Measurements from ENCODE around the gene PIP5K1B.
"Not testable (repeated sequence)": the region's sequence is repeated elsewhere in the genome, so short reads cannot be mapped to it uniquely, and the experiment has no call there.

PIP5K1B gene

DNA sequence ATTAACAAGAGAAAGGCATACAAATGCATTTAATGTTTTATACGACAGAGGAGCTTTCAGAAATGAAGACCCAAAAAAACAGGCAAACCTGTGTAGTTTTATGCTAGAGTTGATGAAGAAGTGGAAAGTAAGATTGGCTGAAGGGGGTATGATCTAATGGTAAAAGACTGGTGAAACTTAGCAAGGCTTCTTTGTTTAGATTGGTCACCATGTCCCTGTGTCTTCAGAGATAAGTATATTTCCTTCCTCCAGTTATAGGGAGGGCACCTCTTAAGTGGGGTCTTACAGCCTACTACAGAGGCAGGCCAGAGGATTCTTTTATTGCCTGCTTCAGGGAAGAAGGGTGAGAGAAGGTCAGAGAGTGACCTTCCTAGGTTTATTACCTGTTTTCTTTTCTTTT, 252.4 kb downstream of the PIP5K1B start:
- DNase-seq (ENCODE audit: low spot score), result no peak

DNA sequence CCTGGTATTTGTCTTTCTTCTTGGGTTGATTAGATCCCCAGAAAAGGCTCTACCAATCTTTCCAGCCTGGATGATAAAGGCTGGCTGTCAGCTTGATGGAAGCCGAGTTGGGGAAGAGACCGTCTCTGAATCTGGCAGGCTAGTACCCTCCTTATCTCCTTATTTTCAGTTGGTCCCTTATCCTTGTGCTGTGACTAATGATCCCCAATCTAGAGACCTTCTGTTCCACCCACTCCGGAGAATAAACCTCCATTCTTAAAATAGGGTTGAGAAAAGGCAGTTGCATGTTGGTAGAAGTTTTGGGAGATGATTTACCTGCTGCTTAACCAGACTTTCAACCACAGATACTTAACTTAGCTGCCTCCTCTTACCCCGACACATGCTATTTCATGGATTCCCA, 256.5 kb downstream of the PIP5K1B start:
- DNase-seq (ENCODE audit: low spot score), result no peak

DNA sequence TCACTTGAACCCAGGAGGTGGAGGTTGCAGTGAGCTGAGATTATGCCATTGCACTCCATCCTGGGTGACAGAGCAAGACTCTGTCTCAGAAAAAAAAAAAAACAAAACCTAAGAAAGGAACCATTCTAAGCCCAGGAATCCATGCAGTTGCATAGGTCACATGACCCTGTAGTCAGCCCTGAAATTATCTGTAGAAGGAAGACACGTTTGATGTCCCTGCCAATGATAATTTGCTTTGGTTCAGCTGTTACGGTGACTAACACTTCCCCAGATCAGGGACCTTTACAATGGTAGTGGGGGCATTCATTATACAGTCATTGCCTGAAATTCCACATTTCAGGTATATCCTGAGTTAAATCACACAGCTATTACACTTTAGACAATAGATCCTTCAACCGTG, 258.4 kb downstream of the PIP5K1B start:
- DNase-seq (ENCODE audit: low spot score), result peak; percentile 74

DNA sequence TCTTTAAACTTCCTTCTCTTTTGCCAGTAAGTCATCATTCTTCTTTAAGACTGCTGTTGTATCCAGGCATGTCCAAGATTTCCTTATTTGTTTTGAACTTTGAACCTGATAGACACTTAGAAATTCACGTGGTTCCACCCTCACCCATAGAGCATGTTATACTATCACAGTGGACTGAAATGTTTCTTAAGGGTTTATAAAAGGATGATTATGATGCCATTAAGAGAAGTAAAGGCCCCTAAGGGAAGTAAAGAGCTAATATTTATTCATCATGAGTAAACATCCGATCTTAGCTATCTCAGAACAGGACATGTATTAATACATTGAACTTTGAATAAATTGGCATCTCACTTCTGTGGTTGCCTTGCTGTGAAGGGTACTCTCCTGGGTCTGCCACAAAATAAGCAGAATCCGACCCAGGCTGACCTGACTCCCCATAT, 259.1 kb downstream of the PIP5K1B start:
- peak; percentile 82 for DNase-seq (ENCODE audit: low spot score)

DNA sequence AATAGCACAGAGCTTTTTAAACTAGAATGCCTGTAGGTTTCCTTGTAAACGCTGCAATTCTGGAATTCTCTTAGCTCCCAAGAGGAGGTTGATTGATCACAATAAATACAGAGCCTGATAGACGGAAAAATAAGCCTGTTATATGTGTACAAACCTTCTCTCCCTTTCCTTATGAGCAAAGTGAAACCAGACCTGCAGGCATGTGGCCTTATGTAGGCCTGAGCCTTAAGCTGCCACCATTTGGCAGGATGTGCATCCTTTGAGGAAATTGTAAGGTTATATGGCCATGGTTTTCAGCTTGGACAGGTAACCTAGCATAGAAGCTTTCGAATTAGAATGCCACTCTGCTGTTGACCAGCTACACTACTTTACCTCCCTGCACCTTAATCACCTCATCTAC, 259.7 kb downstream of the PIP5K1B start:
- DNase-seq (ENCODE audit: low spot score), result no peak

DNA sequence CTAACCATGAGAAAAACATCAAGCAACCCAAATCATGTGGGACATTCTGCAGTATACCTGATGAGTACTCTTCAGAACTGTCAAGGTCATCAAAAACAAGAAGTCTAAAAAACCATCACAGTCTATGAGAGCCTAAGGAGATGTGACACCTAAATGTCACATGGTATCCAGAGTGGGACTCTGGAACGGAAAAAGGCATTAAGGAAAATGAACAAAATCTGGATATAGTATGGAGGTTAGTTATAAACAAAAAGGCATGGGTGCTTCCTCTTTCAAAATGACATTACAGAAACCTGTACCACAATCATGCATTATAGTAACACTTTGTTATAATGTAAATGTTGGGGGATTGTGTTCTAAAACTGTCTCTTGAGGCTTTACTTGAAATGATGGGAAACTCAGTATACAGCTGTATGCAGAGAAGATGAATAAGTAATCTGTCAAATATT, 261.5 kb downstream of the PIP5K1B start:
- no peak for DNase-seq (ENCODE audit: low spot score)

DNA sequence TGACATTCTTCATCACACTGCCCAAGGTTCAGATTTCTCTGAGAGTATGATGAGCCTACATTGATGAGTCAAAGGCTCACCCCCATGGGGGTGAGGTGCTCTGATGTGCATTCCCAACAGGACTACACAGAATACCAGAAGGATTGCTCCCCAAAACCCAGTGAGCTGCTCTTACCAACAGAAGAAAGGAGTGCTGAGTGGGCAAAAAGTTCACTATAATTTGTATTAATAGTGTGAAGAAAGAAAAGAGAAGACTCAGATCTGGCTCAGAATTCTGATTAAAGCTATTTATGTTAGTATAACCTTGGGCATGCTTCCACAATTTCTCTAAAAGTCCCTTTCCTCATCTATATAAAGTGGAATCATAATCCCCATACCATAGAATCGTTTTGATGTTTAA, 262.8 kb downstream of the PIP5K1B start:
- no peak for DNase-seq (ENCODE audit: low spot score)

DNA sequence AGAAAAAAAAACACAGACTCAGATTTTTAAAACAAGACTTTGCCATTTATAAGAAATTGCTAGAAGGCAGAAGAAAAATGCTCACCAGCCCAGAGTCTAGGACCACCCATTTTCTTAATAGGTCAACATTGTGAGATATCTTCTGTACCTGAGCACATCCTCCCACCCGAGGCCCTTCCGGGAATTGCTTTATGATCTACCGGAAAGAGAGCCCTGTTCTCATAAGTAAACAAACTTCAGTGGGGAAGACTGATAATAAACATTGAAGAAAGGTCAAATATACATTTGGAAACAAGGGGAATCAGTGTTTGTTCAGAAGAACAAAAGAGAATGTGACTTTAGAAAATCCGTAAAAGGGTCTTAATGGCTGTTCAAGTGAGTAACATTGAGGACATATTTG, 264.5 kb downstream of the PIP5K1B start:
- no peak for DNase-seq (ENCODE audit: low spot score)

DNA sequence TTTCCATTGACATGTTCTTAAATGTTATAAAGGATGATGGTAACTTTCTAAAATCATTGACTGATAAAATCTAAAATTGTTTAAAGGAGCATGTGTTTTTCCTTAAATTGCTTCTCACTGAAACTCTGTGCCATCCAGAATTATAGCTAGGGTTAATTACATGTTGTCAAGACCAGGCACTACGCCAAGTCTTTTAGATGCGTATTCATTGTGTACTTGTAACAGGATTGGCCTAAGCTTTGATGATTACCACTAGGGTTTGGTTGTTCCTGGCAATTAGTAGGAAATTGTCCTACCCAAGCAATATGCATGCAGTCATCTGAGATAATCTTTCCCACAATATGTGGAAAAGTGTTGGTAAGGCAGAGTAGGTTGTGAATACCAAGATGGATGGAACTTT, 265.1 kb downstream of the PIP5K1B start:
- DNase-seq (ENCODE audit: low spot score), result no peak

DNA sequence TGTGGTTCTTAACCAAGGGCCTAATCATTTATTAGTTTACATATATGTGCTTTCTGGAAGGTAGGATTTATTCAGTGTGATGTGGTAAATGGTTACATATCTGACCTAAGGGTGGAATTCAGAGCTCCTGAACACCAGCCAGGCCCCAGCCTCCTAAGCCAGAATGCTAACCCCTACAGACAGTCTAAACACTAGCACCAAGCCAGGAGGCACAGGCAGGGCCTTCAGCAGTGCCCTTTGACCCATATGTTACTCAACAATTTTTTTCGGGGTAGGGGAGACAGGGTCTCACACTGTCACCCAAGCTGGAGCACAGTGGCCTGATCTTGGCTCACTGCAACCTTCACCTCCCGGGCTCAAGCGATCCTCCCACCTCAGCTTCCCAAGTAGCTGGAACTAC, 268.6 kb downstream of the PIP5K1B start:
- no peak for DNase-seq (ENCODE audit: low spot score)

DNA sequence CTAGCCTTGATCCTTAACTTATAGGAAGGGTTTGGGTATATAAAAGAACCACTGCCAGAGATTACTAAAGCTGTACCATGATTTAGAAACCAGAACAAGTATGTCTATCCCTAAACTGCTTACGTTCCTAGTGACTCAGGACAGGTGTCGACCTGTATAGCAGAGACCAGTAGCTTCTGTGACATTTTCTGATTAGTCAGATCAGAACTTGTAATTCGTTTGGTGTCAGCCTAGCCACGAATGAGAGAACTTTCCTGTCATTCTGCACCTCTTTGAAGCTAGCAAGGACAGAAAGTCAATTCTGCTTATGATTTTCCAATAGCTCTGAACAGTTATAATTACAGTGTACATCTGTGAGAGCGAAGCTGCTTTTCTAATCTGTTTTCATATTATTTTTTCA, 269.4 kb downstream of the PIP5K1B start:
- DNase-seq (ENCODE audit: low spot score), result no peak

DNA sequence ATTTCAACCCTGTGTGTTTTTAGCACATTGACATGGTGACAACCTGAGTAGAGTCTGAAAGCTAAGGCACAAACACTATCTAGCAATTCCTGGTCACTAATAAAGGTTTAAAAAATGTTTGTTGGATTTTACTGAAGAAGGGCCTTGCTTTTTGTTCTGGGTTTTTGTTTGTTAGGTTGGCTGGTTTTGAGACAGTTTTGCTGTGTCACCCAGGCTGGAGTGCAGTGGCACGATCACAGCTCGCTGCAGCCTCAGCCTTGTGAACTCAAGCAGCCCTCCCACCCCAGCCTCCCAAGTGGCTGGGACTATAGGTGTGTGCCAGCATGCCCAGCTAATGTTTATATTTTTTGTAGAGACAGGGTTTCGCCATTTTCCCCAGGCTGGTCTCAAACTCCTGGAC, 269.9 kb downstream of the PIP5K1B start:
- DNase-seq (ENCODE audit: low spot score), result no peak

DNA sequence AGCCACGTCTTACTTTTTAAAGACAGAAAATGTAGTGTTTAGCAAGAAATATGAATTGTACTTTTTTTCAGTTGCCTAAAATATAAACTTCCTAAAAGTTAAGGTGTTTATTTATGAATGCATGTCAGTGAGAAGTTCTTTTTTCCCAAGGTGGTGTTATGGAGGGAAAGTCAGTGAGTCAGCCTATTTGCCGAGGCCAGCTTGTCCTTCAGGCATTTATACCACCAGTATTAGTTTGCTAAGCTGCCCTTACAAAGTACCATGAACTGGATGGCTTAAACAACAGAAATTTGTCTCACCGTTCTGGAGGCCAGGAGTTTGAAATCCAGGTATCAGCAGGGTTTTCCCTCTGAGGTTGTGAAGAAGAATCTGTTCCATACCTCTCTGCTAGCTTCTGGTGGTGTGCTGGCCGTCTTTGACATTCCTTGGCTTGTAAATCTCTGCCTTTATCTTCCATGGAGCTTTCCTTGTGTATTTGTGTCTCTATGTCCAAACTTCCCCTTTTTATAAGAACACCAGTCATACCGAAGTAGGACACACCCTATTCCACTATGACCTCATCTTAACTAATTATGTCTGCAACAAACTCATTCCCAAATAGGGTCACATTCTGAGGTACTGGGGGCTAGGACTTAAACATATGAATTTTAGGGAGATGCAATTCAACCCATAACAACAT, 270.5 kb downstream of the PIP5K1B start:
- DNase-seq (ENCODE audit: low spot score), result no peak

DNA sequence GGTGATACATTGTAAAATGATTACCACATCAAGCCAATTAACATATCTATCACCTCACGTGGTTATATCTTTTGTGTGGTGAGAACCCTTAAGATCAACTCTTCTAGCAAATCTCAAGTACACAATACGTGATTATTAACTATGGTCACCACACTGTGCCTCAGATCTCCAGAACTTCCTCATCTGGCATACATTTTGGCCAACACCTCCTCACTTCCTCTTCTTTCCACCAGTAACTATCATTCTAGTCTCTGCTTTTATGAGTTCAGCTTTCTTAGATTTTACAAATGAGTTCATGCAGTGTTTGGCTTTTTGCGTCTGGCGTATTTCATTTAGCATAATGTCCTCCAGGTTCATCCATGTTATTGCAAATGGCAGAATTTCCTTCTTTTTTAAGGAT, 273.0 kb downstream of the PIP5K1B start:
- no peak for DNase-seq (ENCODE audit: low spot score)

DNA sequence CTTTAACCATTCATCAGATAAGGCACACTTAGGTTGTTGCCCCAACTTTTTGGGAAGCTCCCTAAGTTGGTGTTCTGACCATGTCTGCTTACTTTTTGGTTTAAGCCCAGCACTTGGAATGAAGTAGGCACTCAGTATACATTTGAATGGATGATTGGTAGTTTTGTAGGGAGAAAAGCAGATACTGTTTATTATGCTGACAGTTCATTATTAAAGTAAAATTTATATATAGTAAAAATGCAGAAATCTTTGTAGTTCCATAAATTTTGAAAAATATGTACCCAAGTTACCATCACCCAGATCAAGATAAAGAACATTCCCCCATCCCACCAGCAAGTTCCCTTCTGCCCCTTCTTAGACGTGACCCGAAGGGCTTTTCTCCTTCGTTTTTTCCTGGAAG, 273.5 kb downstream of the PIP5K1B start:
- no peak for DNase-seq (ENCODE audit: low spot score)

DNA sequence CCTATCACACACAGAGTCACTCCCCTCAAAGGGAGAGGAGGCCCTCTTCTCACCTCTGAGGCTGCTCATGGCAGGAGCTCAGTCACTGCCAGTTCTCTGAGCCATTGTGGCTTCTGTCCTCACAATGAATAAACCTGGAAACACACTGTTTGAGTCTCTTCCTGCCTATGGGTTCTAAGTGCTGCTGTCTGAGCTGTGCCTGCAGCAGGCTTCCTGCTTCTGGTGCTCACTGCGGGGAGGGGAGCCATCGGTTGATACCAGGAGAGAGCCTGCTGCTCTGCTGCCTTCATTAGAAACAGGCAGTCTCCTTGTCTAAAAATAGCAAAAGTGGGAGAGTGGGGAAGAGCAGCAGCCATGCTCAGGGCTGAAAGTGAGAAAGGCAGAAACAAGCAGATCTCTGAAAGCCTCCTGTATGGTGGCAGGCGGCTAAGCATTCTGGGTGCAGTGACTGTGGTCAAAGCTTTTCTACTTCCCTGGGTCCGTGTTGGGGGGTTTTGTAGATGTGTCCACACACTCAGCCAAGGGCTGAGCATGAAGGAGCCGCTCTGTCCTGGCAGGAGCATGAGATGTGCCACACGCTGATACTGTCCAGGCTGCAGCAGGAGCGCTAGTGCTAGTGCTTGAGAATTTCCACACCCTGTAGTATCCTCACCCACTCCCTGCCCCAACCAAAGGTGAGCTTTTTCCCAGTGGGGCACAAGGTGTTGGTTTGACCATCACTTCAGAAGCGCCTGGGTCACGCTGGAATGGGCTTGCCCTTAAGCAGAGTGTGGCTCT, 274.7 kb downstream of the PIP5K1B start:
- no peak for DNase-seq (ENCODE audit: low spot score)

DNA sequence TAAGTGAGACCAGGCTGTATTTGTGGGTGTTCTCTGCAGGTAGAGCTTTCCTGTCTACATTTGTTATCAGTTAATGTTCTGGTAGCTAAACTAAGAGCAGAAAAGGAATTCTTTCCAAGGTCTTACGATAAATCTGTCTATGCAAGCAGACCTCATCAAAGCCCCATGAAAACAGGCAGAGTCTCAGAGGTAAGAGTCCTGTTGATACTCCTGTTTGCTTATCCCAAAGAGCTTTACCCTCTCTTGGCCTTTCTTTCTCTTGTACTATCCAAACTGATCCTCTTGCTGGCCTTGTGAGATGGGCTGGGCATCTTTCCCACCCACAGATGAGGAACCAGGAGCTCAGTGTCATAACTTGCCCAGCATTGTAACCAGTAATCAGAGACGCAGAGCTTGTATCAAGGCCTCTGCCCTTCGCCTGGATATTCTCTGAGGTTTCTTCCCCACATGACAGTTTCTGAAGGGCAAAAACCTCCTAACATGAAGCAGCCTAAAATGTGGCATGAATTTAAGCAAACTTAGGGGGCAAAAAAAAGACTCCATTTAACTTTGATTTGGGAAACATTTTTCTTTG, 275.4 kb downstream of the PIP5K1B start:
- no peak for DNase-seq (ENCODE audit: low spot score)

DNA sequence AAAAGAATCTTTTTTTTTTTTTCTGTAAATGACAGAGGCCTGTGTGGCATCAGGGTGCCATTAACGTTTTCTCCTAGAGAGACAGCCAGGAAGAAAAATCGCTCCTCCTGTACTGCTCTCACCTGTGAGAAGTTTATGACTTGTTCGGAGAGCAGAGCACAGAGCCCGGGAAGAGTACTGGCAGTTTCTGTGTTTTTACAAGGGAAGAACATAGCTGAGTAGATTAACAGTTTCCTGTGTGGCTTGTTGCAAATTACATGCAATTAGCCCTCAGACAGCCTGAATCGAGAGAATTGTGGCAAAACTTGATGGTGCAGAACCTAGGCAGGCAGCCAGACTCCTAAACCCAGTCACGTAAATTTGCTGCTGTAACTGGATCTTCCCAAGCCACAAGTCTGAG, 276.7 kb downstream of the PIP5K1B start:
- no peak for DNase-seq (ENCODE audit: low spot score)

DNA sequence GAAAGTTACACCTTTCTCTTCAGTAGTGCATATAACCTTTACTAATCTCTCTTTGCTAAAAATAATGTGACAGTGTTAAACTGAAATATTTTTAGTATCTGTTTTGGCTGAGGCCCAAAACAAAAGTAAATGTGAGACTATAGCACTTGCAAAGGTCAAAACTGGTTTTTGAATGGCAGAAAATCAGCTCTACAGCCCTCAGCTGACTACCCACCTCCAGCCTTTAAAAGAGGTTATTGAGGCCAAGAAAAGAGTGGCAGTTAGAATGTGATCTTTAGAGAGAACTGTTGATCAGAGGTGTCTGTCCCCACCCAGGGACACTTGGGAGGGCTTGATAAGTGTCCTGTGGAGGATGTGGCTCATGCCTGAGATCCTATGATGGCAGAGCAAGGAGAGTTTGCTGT, 278.0 kb downstream of the PIP5K1B start:
- no peak for DNase-seq (ENCODE audit: low spot score)

DNA sequence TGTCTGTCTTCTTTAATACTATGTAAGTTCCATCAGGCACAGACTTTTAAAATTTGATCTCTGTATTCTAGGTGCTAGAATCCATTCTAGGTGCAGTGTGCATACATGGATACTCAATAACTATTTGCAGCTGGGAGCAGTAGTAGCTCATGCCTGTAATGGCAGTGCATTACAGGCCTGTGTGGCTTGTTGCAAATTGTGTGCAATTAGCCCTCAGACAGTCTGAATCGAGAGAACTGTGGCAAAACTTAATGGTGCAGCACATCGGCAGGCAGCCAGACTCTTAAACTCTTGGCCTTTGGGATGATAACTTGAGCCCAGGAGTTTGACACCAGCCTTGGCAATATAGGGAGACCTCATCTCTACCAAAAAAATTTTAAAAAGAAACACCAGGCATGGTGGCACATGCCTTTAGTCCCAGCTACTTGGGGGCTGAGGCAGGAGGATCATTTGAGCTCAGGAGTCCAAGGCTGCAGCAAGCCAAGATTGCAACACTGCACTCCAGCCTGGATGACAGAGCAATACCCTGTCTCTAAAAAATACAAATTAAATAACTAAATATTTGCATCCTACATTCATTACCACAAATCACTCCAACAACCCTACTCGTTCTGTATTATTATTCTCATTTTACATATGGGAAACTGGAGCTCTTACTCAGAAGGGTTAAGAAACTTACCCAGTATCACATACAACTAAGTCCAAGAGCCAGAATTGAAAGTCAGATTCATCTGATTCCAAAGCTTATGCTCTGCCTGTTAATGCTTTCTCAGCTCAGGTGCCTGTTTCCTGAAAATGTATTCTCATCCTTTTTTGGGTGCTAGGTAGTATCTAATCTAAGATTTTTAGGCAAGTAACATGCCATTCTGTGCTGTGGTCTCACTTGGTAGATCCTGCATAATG, 278.7 kb downstream of the PIP5K1B start:
- no peak for DNase-seq (ENCODE audit: low spot score)

DNA sequence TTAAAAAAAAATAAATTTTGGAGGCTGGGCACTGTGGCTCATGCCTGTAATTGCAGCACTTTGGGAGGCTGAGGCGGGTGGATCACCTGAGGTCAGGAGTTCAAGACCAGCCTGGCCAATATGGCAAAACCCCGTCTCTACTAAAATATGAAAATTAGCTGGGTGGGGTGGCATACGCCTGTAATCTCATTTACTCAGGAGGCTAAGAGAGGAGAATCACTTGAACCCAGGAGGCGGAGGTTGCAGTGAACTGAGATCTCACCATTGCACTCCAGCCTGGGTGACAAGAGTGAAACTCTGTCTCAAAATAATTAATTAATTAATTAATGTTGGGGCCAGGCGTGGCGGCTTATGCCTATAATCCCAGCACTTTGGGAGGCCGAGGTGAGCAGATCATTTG, 281.9 kb downstream of the PIP5K1B start:
- not testable (repeated sequence) for DNase-seq (ENCODE audit: low spot score)

DNA sequence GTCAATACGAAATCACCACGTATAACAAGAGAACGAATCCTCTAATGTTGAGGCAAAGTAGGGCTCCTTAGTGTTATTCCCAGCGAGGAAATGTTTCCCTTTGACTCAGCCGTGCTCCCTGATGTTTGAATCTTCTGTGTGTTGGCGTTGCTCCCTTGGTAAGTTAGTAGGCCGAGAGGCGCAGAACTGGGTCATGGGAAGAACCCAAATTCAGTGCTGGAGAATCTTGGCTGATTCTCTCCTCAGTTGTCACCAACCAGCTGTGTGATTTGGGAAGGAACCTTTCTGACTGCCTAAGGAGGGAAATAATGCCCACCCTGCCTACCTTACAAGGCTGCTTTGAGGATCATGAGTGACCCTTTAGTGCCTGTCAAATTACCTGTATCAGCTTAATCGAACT, 286.4 kb downstream of the PIP5K1B start:
- DNase-seq (ENCODE audit: low spot score), result no peak

Measured in COLO829 (cell line).